ENCODE measurements around the gene CCDC71L. TPM values are rescaled to one million over a fixed set of nuclear protein-coding genes. Genes with fewer than 3 reads are reported as not detected.

The CCDC71L gene
- polyA plus RNA-seq, 1 of the 3 experiments (the other 2 are of a cell fraction): 30.0 TPM

GRCh38 chr7:106644999-106645398 is 16.0 kb downstream of the CCDC71L start:
- Histone ChIP-seq H3F3A (replicated peaks; ENCODE audit: insufficient read depth) (no peaks in the 10 kb centered on the region), H3K36me3 (replicated peaks in 1 of 2; ENCODE audit: control insufficient read depth in 1 of 2, insufficient read depth in 2 of 2, low read length in 1 of 2) (no peaks in the 10 kb centered on the region), H3K4me2 (no peak overlapping the region), H3K9me2 (no peaks in the 10 kb centered on the region), H3K27ac (ENCODE audit: low read depth in 2 of 2, low read length in 1 of 2) (no peak overlapping the region), H3K79me2 (ENCODE audit: insufficient read depth) (no peaks in the 10 kb centered on the region), H3K9me3 (0 out of 2 replicates have a peak, but pooled peaks cover 3% of the 10 kb centered on the region), H3K27me3 (ENCODE audit: insufficient read depth) (no peaks in the 10 kb centered on the region), H4K20me1 (ENCODE audit: insufficient read depth) (no peaks in the 10 kb centered on the region), H2AFZ (ENCODE audit: low read depth) (no peak overlapping the region), H3K9ac (no peak overlapping the region), H3K4me1 (ENCODE audit: control insufficient read depth in 1 of 2, insufficient read depth in 2 of 2, low read depth in 1 of 2, low read length in 1 of 2) (peaks cover 0 to 3% of the 10 kb centered on the region in 2 experiments; a peak in 1 of 4 replicates), H3K4me3 (ENCODE audit: low read depth in 2 of 2, low read length in 1 of 2) (no peak overlapping the region)
- 57% methylated on average over 1 of the region's 1 CpG for whole genome bisulfite sequencing (ENCODE audit: low lambda C conversion rate)
- DNase-seq: no peak
- no peak for TF ChIP-seq MAX (IDR thresholded peaks at IDR 0.05; ENCODE audit: low read depth)
- no peak for TF ChIP-seq NFIC (IDR thresholded peaks at IDR 0.05; ENCODE audit: borderline replicate concordance)
- no peak for TF ChIP-seq RXRA (IDR thresholded peaks at IDR 0.05; ENCODE audit: borderline replicate concordance, low read depth)
- TF ChIP-seq TAF1 (IDR thresholded peaks at IDR 0.05; ENCODE audit: borderline replicate concordance, low read depth, low read length): no peak
- TF ChIP-seq GABPA (IDR thresholded peaks at IDR 0.05; ENCODE audit: low read depth): no peak
- TF ChIP-seq TEAD4 (IDR thresholded peaks at IDR 0.05; ENCODE audit: borderline replicate concordance, insufficient read depth): no peak
- TF ChIP-seq CHD2 (IDR thresholded peaks at IDR 0.05; ENCODE audit: low read length, partially characterized antibody): no peak
- CTCF ChIA-PET: interaction anchor here (1.0 to 5.7 kb wide), 2 partner anchors 10 to 14 kb away, joined by 3 to 54 read pairs; partner anchors contain the start of gene CCDC71L
- POLR2A ChIA-PET: no interaction called here

GRCh38 chr7:106643216-106644000 is 17.6 kb downstream of the CCDC71L start:
- Histone ChIP-seq H3K27me3 (ENCODE audit: insufficient read depth) (no peaks in the 10 kb centered on the region), H2AFZ (ENCODE audit: low read depth) (no peak overlapping the region), H3K27ac (ENCODE audit: low read depth in 2 of 2, low read length in 1 of 2) (no peak overlapping the region), H3K9me2 (no peaks in the 10 kb centered on the region), H3K79me2 (ENCODE audit: insufficient read depth) (no peaks in the 10 kb centered on the region), H3K4me2 (no peak overlapping the region), H3K4me1 (ENCODE audit: control insufficient read depth in 1 of 2, insufficient read depth in 2 of 2, low read depth in 1 of 2, low read length in 1 of 2) (peaks cover 0 to 3% of the 10 kb centered on the region in 2 experiments; a peak in 1 of 4 replicates), H3K9ac (no peak overlapping the region), H3K9me3 (0 out of 2 replicates have a peak, but pooled peaks cover 3% of the 10 kb centered on the region), H4K20me1 (ENCODE audit: insufficient read depth) (no peaks in the 10 kb centered on the region), H3K4me3 (ENCODE audit: low read depth in 2 of 2, low read length in 1 of 2) (no peak overlapping the region), H3K36me3 (replicated peaks in 1 of 2; ENCODE audit: control insufficient read depth in 1 of 2, insufficient read depth in 2 of 2, low read length in 1 of 2) (no peaks in the 10 kb centered on the region), H3F3A (replicated peaks; ENCODE audit: insufficient read depth) (no peaks in the 10 kb centered on the region)
- DNase-seq: no peak
- 54% methylated on average over 2 of the region's 2 CpGs for WGBS (ENCODE audit: low lambda C conversion rate)
- CTCF ChIA-PET: interaction anchor here (1.1 to 5.7 kb wide), 3 partner anchors 10 to 467 kb away, joined by 3 to 54 read pairs (median 4); partner anchors contain the start of gene CCDC71L
- POLR2A ChIA-PET: no interaction called here
- TF ChIP-seq YY1 (IDR thresholded peaks at IDR 0.05; ENCODE audit: low read depth) (no peak), FOXJ3 (CRISPR knock-in tag; IDR thresholded peaks at IDR 0.05) (no peak), MEF2A (IDR thresholded peaks at IDR 0.05; ENCODE audit: borderline replicate concordance, low read depth) (no peak), CTCF (IDR thresholded peaks at IDR 0.05) (no peak), USF2 (IDR thresholded peaks at IDR 0.05; ENCODE audit: borderline replicate concordance, low read depth, low read length) (no peak), ZBTB33 (IDR thresholded peaks at IDR 0.05; ENCODE audit: borderline replicate concordance, low read depth) (no peak), REST (IDR thresholded peaks at IDR 0.05; ENCODE audit: low read depth, low read length) (no peak), FOSL2 (IDR thresholded peaks at IDR 0.05; ENCODE audit: borderline replicate concordance, low read depth) (no peak), USF1 (IDR thresholded peaks at IDR 0.05; ENCODE audit: borderline replicate concordance, low read depth) (no peak)
